A549 (cell line): Measurements from ENCODE around the gene OLFM1. TPM values are rescaled to one million over a fixed set of nuclear protein-coding genes. Genes with fewer than 3 reads are reported as not detected.
A peak's percentile ranks its signal among the peaks of the same experiment; 100 is the strongest.

Source experiments
- ATAC-seq, 2 experiments: fragments of 200-7000 bp in 1 of 2; fragments of >200 bp in 1 of 2; cut with Nextera tagmentation in 1 of 2; cut with Tn5 transposase in 1 of 2; 3 replicates each; pipeline versions ENCODE4 v1.8.0 to v1.9.1; 2018 to 2020; ENCODE audit warnings: mild to moderate bottlenecking in 1 of 2, moderate library complexity in 1 of 2
- CTCF ChIA-PET: fragments of 300-600 bp; sonication (Branson Sonifier 250); formaldehyde crosslinking; extraction: SDS; loops from one replicate; lab custom pipeline; 2021; ENCODE audit warnings: antibody characterized with exemption, inconsistent platforms; lab: Yijun Ruan, JAX
- POLR2A ChIA-PET: fragments of 350-600 bp; formaldehyde crosslinking; extraction: SDS; loops from one replicate; lab custom pipeline; 2021; ENCODE audit warnings: antibody characterized with exemption, inconsistent platforms; lab: Yijun Ruan, JAX
- DNase-seq, 2 experiments: peaks; one replicate each; pipeline versions ENCODE4 v3.0.0 to v3.0.0-alpha.2; 2011 to 2016; ENCODE audit warnings: low read depth in 1 of 2, low spot score in 1 of 2
- FAIRE-seq: peaks from 2 replicates; lab custom pipeline; 2011; peaks lifted over from hg19 to GRCh38; lab: Jason Lieb, UNC
- H3K27ac ChIP-seq, 2 experiments: fragments of >200 bp; sonication (Bioruptor Twin); formaldehyde crosslinking; 3 replicates each; pipeline ENCODE4 v1.5.1; 2016 to 2017
- H3K4me1 ChIP-seq: fragments of >200 bp; sonication (Bioruptor Twin); formaldehyde crosslinking; 3 replicates; pipeline ENCODE4 v1.6.1; 2016
- H3K4me2 ChIP-seq: fragments of >200 bp; sonication (Bioruptor Twin); formaldehyde crosslinking; 3 replicates; pipeline ENCODE4 v1.6.1; 2016
- H3K4me3 ChIP-seq: fragments of >200 bp; sonication (Bioruptor Twin); formaldehyde crosslinking; 3 replicates; pipeline ENCODE4 v1.5.1; 2016
- H3K9me3 ChIP-seq: fragments of >200 bp; sonication (Bioruptor Twin); formaldehyde crosslinking; 3 replicates; pipeline ENCODE4 v1.6.1; 2016
- BHLHE40 ChIP-seq: IDR thresholded peaks from 2 replicates; pipeline ENCODE4 v1.6.1; 2012; ENCODE audit warnings: low read depth, low read length, inconsistent platforms
- EHF ChIP-seq: fragments of 250-450 bp; sonication (Bioruptor Pico); IDR thresholded peaks from 2 replicates; pipeline ENCODE4 v1.5.0; 2020; ENCODE audit warnings: mild to moderate bottlenecking
- EP300 ChIP-seq, 2 experiments: fragments of >200 bp; sonication (Bioruptor Twin); formaldehyde crosslinking; IDR thresholded peaks; 2 replicates in 1 of 2; 3 replicates in 1 of 2; pipeline ENCODE4 v1.6.1; 2016 to 2017
- HOXB5 ChIP-seq: fragments of 250-450 bp; sonication (Bioruptor Pico); IDR thresholded peaks from 2 replicates; pipeline ENCODE4 v1.5.0; 2020; ENCODE audit warnings: mild to moderate bottlenecking, moderate library complexity
- MAFK ChIP-seq: fragments of 450-650 bp; IDR thresholded peaks from 2 replicates; pipeline ENCODE4 v1.6.1; 2014; ENCODE audit not compliant: partially characterized antibody
- RAD21 ChIP-seq, 2 experiments: fragments of >200 bp in 1 of 2; sonication (Bioruptor Twin) in 1 of 2; formaldehyde crosslinking in 1 of 2; IDR thresholded peaks in 1 of 2; conservative IDR thresholded peaks in 1 of 2; 2 replicates in 1 of 2; 3 replicates in 1 of 2; pipeline ENCODE4 v1.6.1; 2012 to 2018; ENCODE audit warnings: inconsistent platforms in 1 of 2
- RFX5 ChIP-seq: fragments of 450-650 bp; IDR thresholded peaks from 2 replicates; pipeline ENCODE4 v1.7.1; 2014; ENCODE audit warnings: antibody characterized with exemption, mild to moderate bottlenecking, moderate library complexity
- SREBF2 ChIP-seq: fragments of 450-650 bp; IDR thresholded peaks from 2 replicates; pipeline ENCODE4 v1.6.1; 2014; ENCODE audit warnings: mild to moderate bottlenecking, moderate library complexity
- TFCP2L1 ChIP-seq: fragments of 250-450 bp; sonication (Bioruptor Pico); IDR thresholded peaks from 2 replicates; pipeline ENCODE4 v1.5.0; 2021; ENCODE audit warnings: mild to moderate bottlenecking
- ZNF302 ChIP-seq: fragments of 250-450 bp; sonication (Bioruptor Pico); IDR thresholded peaks from 2 replicates; pipeline ENCODE4 v1.9.0; 2021; ENCODE audit warnings: inconsistent platforms, mild to moderate bottlenecking, moderate library complexity
- WGBS: methylation state at CpG from one replicate; pipeline ENCODE4 v1.1.6; 2017; ENCODE audit errors: missing lambda C conversion rate; 5-methylcytosine and 5-hydroxymethylcytosine counted together
- polyA plus RNA-seq, 4 experiments: library from polyadenylated mRNA; depleted of rRNA in 3 of 4; stranded (reverse); fragments of >200 nt; fragmentation: RNase III in 1 of 4; extraction: RNeasy Plus Mini Kit Qiagen cat#74134 plus additional on column Dnase treatment in 1 of 4; gene quantifications; 2 replicates in 3 of 4; 3 replicates in 1 of 4; pipeline ENCODE4 v1.2.3, GENCODE V29; 2011 to 2017
- TF ChIP-seq, protein P1 (sequence below): fragments of 450-650 bp; IDR thresholded peaks from 2 replicates; pipeline ENCODE4 v1.6.1; 2014; ENCODE audit warnings: antibody characterized with exemption
- TF ChIP-seq, protein P2 (sequence below): fragments of 250-450 bp; sonication (Bioruptor Pico); IDR thresholded peaks from 2 replicates; pipeline ENCODE4 v1.5.0; 2020; ENCODE audit warnings: low read depth, mild to moderate bottlenecking, moderate library complexity
- TF ChIP-seq, protein P3 (sequence below): IDR thresholded peaks from 2 replicates; pipeline ENCODE4 v1.6.1; 2012; ENCODE audit warnings: low read depth, borderline replicate concordance
- TF ChIP-seq, protein P4 (sequence below): fragments of >200 bp; sonication (Bioruptor Twin); formaldehyde crosslinking; IDR thresholded peaks from 2 replicates; pipeline ENCODE4 v1.6.1; 2016

OLFM1 gene
- polyA plus RNA-seq, 2 of the 4 experiments (the other 2 are of a cell fraction) = 2.7 to 10.5 TPM

DNA sequence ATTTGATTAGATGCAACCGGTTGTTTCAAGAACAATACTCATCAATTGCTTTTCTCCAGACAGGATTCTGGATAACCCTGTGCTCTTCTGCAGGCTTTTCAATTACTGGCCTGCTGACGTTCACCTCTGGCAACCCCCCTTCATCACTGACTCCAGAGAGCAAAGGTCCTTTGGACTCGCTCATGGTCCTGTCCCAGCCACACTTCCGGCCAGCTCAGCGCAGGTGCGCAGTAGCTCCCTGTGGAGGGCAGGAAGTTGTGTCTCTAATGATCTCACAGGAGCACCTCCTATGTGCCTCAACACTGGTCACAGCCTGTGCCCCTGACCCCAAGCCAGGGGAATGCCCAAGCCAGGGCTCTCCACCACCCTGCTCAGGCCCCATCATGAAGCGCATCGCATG, 44.0 kb downstream of the OLFM1 start (continued):
- TF ChIP-seq, protein P1, sequence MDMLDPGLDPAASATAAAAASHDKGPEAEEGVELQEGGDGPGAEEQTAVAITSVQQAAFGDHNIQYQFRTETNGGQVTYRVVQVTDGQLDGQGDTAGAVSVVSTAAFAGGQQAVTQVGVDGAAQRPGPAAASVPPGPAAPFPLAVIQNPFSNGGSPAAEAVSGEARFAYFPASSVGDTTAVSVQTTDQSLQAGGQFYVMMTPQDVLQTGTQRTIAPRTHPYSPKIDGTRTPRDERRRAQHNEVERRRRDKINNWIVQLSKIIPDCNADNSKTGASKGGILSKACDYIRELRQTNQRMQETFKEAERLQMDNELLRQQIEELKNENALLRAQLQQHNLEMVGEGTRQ = no peak
- TF ChIP-seq EHF (CRISPR knock-in tag) = no peak
- TF ChIP-seq, all 56 proteins: peak for 0

DNA sequence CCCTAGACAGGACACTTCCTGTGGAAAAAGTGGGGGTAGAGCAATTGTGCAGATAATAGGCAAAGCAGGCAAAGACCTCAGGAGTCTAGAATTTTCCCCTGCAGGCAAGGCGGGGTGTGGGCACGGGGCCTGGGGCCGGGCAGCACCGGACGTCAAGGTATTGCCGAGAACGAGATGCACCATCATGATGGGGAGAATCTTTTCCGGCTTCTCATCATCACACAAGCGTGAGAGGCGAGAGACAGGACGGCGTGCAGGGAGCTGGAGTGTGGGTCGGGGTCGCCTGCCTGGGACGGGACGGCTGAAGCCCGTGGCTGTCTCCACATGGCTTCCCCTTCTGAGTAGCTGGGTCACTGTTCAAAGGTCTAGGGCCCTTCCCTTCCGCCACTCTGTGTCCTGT, 44.5 kb downstream of the OLFM1 start:
- Histone ChIP-seq H3K4me3 (no peak overlapping the region), H3K9me3 (peaks cover 3% of the 10 kb centered on the region; the same call in 2 of the 3 replicates), H3K27ac (no peak overlapping the region), H3K4me2 (no peak overlapping the region), H3K4me1 (peaks cover 20% of the 10 kb centered on the region)
- ChIA-PET POLR2A (no interaction called here), CTCF (interaction anchor here (0.7 kb wide), 1 partner anchor 46 kb away, joined by 3 read pairs; no protein-coding TSS in a partner anchor)
- ATAC-seq = no peak
- 90% methylated on average over 18 of the region's 18 CpGs for WGBS
- TF ChIP-seq HOXB5 (CRISPR knock-in tag) (no peak), SREBF2 (no peak), BHLHE40 (no peak), TFCP2L1 (no peak), RAD21 (conservative IDR thresholded peaks at IDR 0.05 in 1 of 2, IDR thresholded peaks at IDR 0.05 in 1 of 2) (no peak), MAFK (no peak), RFX5 (no peak), EP300 (IDR thresholded peaks at IDR 0.05) (no peak)
- no peak for FAIRE-seq
- no peak for DNase-seq

DNA sequence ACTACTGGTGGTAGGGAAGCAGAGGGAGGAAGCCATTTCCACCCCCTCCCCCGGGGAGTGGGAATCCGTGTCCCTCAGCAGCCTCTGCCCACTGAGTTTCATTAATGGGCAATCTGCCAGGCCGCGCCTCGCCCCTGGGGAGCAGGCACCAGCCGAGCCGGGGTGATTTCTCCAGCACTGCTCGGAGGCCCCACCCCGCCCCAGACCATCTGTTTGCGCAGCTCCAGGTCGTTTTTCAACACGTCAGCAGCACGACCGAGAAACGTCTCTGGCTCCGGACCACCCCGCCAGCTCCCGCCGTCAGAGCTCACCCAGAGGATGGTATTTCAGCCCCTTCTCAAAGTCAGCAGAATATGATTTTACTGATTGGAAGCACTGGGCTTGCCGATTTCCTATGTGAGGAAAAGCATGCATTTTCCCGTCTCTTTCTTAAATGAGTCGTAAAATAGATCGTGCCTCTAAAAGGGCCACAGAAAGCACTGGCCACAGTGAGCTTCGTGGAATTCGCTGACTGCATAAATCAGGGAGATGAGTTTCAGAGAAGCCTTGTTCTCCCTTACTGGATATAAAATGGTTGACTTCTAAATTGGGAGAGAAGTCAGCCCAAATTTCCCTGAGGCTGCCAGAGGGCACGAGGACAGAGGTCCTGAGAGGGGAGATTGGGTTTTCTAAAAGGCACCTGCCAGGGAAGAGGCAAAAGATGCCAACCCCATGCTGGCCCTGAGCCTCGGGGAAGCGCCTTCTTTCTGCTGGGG, 47.0 kb downstream of the OLFM1 start:
- no peak for FAIRE-seq
- peaks cover 16% of the 10 kb centered on the region for H3K9me3 ChIP-seq
- TF ChIP-seq, protein P2, sequence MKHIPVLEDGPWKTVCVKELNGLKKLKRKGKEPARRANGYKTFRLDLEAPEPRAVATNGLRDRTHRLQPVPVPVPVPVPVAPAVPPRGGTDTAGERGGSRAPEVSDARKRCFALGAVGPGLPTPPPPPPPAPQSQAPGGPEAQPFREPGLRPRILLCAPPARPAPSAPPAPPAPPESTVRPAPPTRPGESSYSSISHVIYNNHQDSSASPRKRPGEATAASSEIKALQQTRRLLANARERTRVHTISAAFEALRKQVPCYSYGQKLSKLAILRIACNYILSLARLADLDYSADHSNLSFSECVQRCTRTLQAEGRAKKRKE (CRISPR knock-in tag) = no peak
- TF ChIP-seq, protein P3, sequence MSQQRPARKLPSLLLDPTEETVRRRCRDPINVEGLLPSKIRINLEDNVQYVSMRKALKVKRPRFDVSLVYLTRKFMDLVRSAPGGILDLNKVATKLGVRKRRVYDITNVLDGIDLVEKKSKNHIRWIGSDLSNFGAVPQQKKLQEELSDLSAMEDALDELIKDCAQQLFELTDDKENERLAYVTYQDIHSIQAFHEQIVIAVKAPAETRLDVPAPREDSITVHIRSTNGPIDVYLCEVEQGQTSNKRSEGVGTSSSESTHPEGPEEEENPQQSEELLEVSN = no peak
- TF ChIP-seq ZNF302 (CRISPR knock-in tag) (no peak), HOXB5 (CRISPR knock-in tag) (no peak), MAFK (peak; percentile 18), EP300 (IDR thresholded peaks at IDR 0.05) (no peak)
- TF ChIP-seq, all 56 proteins: peak for 1
- peak overlapping the region in 1 of 2 experiments; percentile 30; a peak in 2 of 6 replicates for H3K27ac ChIP-seq
- POLR2A ChIA-PET = no interaction called here
- 57% methylated on average over 28 of the region's 28 CpGs for WGBS
- no peak overlapping the region for H3K4me2 ChIP-seq
- H3K4me3 ChIP-seq = no peak overlapping the region
- CTCF ChIA-PET = interaction anchor here (1.2 kb wide), 1 partner anchor 48 kb away, joined by 3 read pairs; no protein-coding TSS in a partner anchor
- DNase-seq (no peak), ATAC-seq (no peak)
- peaks cover 25% of the 10 kb centered on the region for H3K4me1 ChIP-seq

DNA sequence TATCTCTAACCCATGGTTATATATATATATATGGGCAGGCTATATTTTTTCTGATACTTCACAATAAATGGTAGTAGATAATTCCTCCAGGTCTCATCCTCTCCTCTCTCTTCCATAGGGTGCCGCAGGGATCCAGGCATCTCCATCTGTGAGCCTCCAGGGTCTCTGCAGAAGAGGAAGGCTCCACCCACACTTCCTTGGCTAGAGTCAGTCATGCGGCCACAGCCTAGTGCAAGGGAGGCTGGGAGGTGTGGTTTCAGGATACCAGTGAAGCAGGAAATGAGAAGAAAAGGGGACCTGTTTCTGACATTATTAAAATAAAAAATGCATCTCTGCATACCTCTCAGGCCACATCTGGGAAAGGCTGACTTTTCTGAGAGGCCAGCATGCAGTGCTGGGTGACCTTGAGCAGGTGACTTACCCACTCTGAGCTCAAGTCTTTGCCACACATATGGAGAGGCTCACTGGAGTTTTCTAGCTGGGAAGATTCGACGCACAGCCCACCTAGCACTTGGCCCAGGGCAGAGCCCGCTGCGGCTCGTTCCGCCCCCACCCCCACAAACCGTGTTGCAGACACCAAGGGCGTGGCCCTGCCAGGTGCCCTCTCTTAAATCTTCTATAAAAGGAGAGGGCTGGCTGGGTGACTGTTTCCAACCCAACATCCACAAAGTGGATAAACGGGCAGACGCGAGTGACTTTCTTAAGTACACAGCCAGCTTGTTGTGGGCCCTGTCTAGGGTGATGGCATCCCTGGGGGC, 47.9 kb downstream of the OLFM1 start:
- H3K4me2 ChIP-seq = no peak overlapping the region
- H3K4me3 ChIP-seq = no peak overlapping the region
- TF ChIP-seq, protein P4, sequence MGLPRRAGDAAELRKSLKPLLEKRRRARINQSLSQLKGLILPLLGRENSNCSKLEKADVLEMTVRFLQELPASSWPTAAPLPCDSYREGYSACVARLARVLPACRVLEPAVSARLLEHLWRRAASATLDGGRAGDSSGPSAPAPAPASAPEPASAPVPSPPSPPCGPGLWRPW = no peak
- H3K27ac ChIP-seq = no peak overlapping the region; a peak in 1 of 6 replicates
- ChIA-PET CTCF (interaction anchor here (1.2 kb wide), 1 partner anchor 49 kb away, joined by 3 read pairs; no protein-coding TSS in a partner anchor), POLR2A (no interaction called here)
- DNase-seq (no peak), ATAC-seq (no peak), FAIRE-seq (no peak)
- peaks cover 21% of the 10 kb centered on the region for H3K4me1 ChIP-seq
- peaks cover 16% of the 10 kb centered on the region for H3K9me3 ChIP-seq
- 86% methylated on average over 13 of the region's 13 CpGs for WGBS
